AG08395 (cell line): ENCODE data around the gene CHD3.
A peak's percentile ranks its signal among the peaks of the same experiment; 100 is the strongest.
"Not testable (repeated sequence)": the region's sequence is repeated elsewhere in the genome, so short reads cannot be mapped to it uniquely, and the experiment has no call there.

Experiments
- DNase-seq: peaks from one replicate; pipeline ENCODE4 v3.0.0; 2012; ENCODE audit warnings: mixed read lengths, low spot score

CHD3 gene

GRCh38 chr17:7849751-7850504 lies 38.7 kb upstream of the CHD3 start:
- DNase-seq, result no peak

GRCh38 chr17:7850701-7851437 lies 37.7 kb upstream of the CHD3 start:
- no peak for DNase-seq

- peak; percentile 91 for DNase-seq
These were observed 36.9 kb upstream of the CHD3 start for GRCh38 chr17:7851438-7852261.

GRCh38 chr17:7852262-7852670 lies 36.3 kb upstream of the CHD3 start:
- DNase-seq, result no peak

- DNase-seq, result no peak
These were observed 35.5 kb upstream of the CHD3 start for GRCh38 chr17:7852919-7853690.

- DNase-seq, result no peak
These were observed 34.9 kb upstream of the CHD3 start for GRCh38 chr17:7853691-7854038.

- no peak for DNase-seq
These were observed 34.4 kb upstream of the CHD3 start for GRCh38 chr17:7854078-7854777.

GRCh38 chr17:7854851-7855659 lies 33.5 kb upstream of the CHD3 start, which contains the start of gene TMEM88:
TMEM88 (plus strand) TSS chr17:7855066; CDS start chr17:7855075, 9 bp downstream.
- DNase-seq, result no peak

- no peak for DNase-seq
These were observed 33.0 kb upstream of the CHD3 start for GRCh38 chr17:7855660-7856010.

GRCh38 chr17:7856011-7856810 lies 32.4 kb upstream of the CHD3 start:
- DNase-seq, result no peak

GRCh38 chr17:7856811-7857712 lies 31.5 kb upstream of the CHD3 start, which contains the start of gene NAA38:
NAA38 (minus strand) TSS chr17:7857559; CDS start chr17:7857463, 96 bp downstream.
- DNase-seq, result peak; percentile 97

- peak; percentile 84 for DNase-seq
These were observed 30.7 kb upstream of the CHD3 start, which contains the start of gene CYB5D1 for GRCh38 chr17:7857713-7858521. CYB5D1 (plus strand) TSS chr17:7858003; CDS start chr17:7858135, 132 bp downstream.

- peak; percentile 66 for DNase-seq
These were observed 30.1 kb upstream of the CHD3 start for GRCh38 chr17:7858522-7858810.

GRCh38 chr17:7859028-7859427 lies 29.6 kb upstream of the CHD3 start:
- no peak for DNase-seq

- peak; percentile 56 for DNase-seq
These were observed 25.7 kb upstream of the CHD3 start for GRCh38 chr17:7862692-7863437.

- DNase-seq, result not testable (repeated sequence)
These were observed 24.2 kb upstream of the CHD3 start for GRCh38 chr17:7864384-7864783.
